Endodermal cell (in vitro differentiated cells): Measurements from ENCODE around the gene SPOCK1. TPM values are rescaled to one million over a fixed set of nuclear protein-coding genes. Genes with fewer than 3 reads are reported as not detected.

Source experiments
- DNase-seq: peaks from one replicate; pipeline ENCODE4 v3.0.0-alpha.2; 2017
- H3K27ac ChIP-seq: 2 replicates; pipeline ENCODE4 v1.5.1; 2013; ENCODE audit warnings: mild to moderate bottlenecking, low read depth, low read length, moderate library complexity
- H3K27me3 ChIP-seq: 2 replicates; pipeline ENCODE4 v1.6.1; 2013; ENCODE audit warnings: mild to moderate bottlenecking, low read length, moderate library complexity; ENCODE audit not compliant: insufficient read depth, control insufficient read depth, poor library complexity, severe bottlenecking
- H3K36me3 ChIP-seq: 2 replicates; pipeline ENCODE4 v1.7.0; 2013; ENCODE audit warnings: mild to moderate bottlenecking, low read length, moderate library complexity; ENCODE audit not compliant: control insufficient read depth, insufficient read depth
- H3K4me1 ChIP-seq: one replicate; pipeline ENCODE4 v1.7.0; 2013; ENCODE audit warnings: low read length; ENCODE audit not compliant: control insufficient read depth, insufficient read depth
- H3K4me3 ChIP-seq: 2 replicates; pipeline ENCODE4 v1.5.1; 2013; ENCODE audit warnings: mild to moderate bottlenecking, low read length, moderate library complexity
- H3K9ac ChIP-seq: 2 replicates; pipeline ENCODE4 v1.6.1; 2013; ENCODE audit warnings: mild to moderate bottlenecking, low read length, moderate library complexity; ENCODE audit not compliant: poor library complexity, severe bottlenecking; ENCODE audit errors: extremely low read depth
- H3K9me3 ChIP-seq: 2 replicates; pipeline ENCODE4 v1.6.1; 2013; ENCODE audit warnings: mild to moderate bottlenecking, low read length, moderate library complexity; ENCODE audit not compliant: control insufficient read depth
- H3K27ac Mint-ChIP-seq: 2 replicates; pipeline ENCODE4 v1.8.0; 2020; ENCODE audit warnings: mixed read lengths
- H3K27me3 Mint-ChIP-seq: 2 replicates; pipeline ENCODE4 v1.8.0; 2021; ENCODE audit warnings: mild to moderate bottlenecking, mixed read lengths; ENCODE audit not compliant: insufficient read depth
- H3K36me3 Mint-ChIP-seq: 2 replicates; pipeline ENCODE4 v1.8.0; 2020; ENCODE audit warnings: low read depth, mixed read lengths
- H3K4me1 Mint-ChIP-seq: 2 replicates; pipeline ENCODE4 v1.8.0; 2020; ENCODE audit warnings: mixed read lengths
- H3K4me3 Mint-ChIP-seq: 2 replicates; pipeline ENCODE4 v1.8.0; 2020; ENCODE audit warnings: mild to moderate bottlenecking, moderate library complexity, mixed read lengths
- H3K9me3 Mint-ChIP-seq: 2 replicates; pipeline ENCODE4 v1.8.0; 2020; ENCODE audit warnings: mild to moderate bottlenecking, mixed read lengths
- WGBS, 2 experiments: methylation state at CpG; one replicate each; pipeline versions ENCODE4 v1.1.5 to v1.1.7; 2013; ENCODE audit warnings: missing lambda C conversion rate in 2 of 2, mixed read lengths in 1 of 2; ENCODE audit not compliant: insufficient coverage in 1 of 2, insufficient read length in 1 of 2; 5-methylcytosine and 5-hydroxymethylcytosine counted together
- total RNA-seq, 2 donors: library from RNA; stranded (reverse); fragmentation: NEBNext Ultra II Directional in 1 of 2; extraction: Animal tissue kit (Norgen Biotek cat#: 25700) in 1 of 2; gene quantifications; 2 replicates in 1 of 2; 3 replicates in 1 of 2; pipeline ENCODE4 v1.2.1, GENCODE V29; 2021
- TF ChIP-seq, protein P1 (sequence below): fragments of 200-600 bp; sonication (generic); conservative IDR thresholded peaks from 2 replicates; pipeline ENCODE4 v1.5.0; 2021; ENCODE audit warnings: antibody characterized with exemption, mild to moderate bottlenecking

The SPOCK1 gene
- total RNA-seq, 2 donors from 2014 or later = 25.8 to 39.8 TPM

DNA sequence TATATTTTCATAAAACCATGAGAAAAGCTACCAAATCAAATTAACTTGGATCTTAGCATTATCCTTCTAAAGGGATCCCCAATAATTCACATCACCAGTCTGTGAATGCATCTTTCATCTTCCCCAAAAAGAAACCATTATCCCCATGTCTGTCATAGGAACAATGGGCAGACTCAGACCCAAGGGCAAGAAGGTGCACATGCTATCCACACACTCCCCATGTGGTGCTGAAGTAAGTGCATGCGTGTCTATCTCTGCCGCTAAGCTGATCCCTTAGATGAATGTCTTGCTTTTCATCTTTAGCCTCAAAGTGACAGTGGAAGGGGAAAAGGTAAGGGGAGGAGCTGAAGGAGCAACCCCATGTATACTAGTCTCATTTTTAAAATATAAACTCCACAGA is 10.2 kb downstream of the SPOCK1 start:
- H3K27me3 ChIP-seq = no peaks in the 10 kb centered on the region
- TF ChIP-seq, protein P1, sequence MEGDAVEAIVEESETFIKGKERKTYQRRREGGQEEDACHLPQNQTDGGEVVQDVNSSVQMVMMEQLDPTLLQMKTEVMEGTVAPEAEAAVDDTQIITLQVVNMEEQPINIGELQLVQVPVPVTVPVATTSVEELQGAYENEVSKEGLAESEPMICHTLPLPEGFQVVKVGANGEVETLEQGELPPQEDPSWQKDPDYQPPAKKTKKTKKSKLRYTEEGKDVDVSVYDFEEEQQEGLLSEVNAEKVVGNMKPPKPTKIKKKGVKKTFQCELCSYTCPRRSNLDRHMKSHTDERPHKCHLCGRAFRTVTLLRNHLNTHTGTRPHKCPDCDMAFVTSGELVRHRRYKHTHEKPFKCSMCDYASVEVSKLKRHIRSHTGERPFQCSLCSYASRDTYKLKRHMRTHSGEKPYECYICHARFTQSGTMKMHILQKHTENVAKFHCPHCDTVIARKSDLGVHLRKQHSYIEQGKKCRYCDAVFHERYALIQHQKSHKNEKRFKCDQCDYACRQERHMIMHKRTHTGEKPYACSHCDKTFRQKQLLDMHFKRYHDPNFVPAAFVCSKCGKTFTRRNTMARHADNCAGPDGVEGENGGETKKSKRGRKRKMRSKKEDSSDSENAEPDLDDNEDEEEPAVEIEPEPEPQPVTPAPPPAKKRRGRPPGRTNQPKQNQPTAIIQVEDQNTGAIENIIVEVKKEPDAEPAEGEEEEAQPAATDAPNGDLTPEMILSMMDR = no peak
- no peaks in the 10 kb centered on the region for H3K4me1 ChIP-seq
- no peak for DNase-seq
- H3K36me3 ChIP-seq = no peaks in the 10 kb centered on the region
- Mint-ChIP-seq H3K27ac (no peak overlapping the region), H3K27me3 (no peaks in the 10 kb centered on the region), H3K4me1 (no peaks in the 10 kb centered on the region), H3K36me3 (no peaks in the 10 kb centered on the region), H3K4me3 (no peak overlapping the region), H3K9me3 (no peaks in the 10 kb centered on the region)
- 83 to 100% methylated on average over 2 of the region's 2 CpGs for WGBS, 2 experiments
- no peak overlapping the region for H3K9ac ChIP-seq
- no peak overlapping the region for H3K4me3 ChIP-seq
- H3K9me3 ChIP-seq = no peaks in the 10 kb centered on the region
- H3K27ac ChIP-seq = no peak overlapping the region

- no peak overlapping the region for H3K4me3 ChIP-seq
- no peaks in the 10 kb centered on the region for H3K9me3 ChIP-seq
- DNase-seq = no peak
- no peak overlapping the region for H3K27ac ChIP-seq
- Mint-ChIP-seq H3K27me3 (no peaks in the 10 kb centered on the region), H3K36me3 (no peaks in the 10 kb centered on the region), H3K4me3 (no peak overlapping the region), H3K4me1 (no peaks in the 10 kb centered on the region), H3K27ac (no peak overlapping the region), H3K9me3 (no peaks in the 10 kb centered on the region)
- no peak overlapping the region for H3K9ac ChIP-seq
- 92 to 98% methylated on average over 6 to 10 of the region's 10 CpGs for whole genome bisulfite sequencing, 2 experiments
- no peaks in the 10 kb centered on the region for H3K36me3 ChIP-seq
- H3K4me1 ChIP-seq = no peaks in the 10 kb centered on the region
- H3K27me3 ChIP-seq = no peaks in the 10 kb centered on the region
- TF ChIP-seq, protein P1 = no peak
Observed at GRCh38 chr5:137488516-137488915, 10.6 kb downstream of the SPOCK1 start.

- Histone ChIP-seq H3K4me3 (no peak overlapping the region), H3K27ac (no peak overlapping the region), H3K36me3 (no peaks in the 10 kb centered on the region), H3K9ac (no peak overlapping the region), H3K9me3 (no peaks in the 10 kb centered on the region), H3K4me1 (no peaks in the 10 kb centered on the region), H3K27me3 (no peaks in the 10 kb centered on the region)
- H3K36me3 Mint-ChIP-seq = no peaks in the 10 kb centered on the region
- TF ChIP-seq, protein P1 = no peak
- no peaks in the 10 kb centered on the region for H3K9me3 Mint-ChIP-seq
- 71 to 100% methylated on average over 1 of the region's 1 CpG for WGBS, 2 experiments
- H3K27ac Mint-ChIP-seq = no peak overlapping the region
- no peaks in the 10 kb centered on the region for H3K4me1 Mint-ChIP-seq
- no peak for DNase-seq
- no peak overlapping the region for H3K4me3 Mint-ChIP-seq
- H3K27me3 Mint-ChIP-seq = no peaks in the 10 kb centered on the region
Observed at GRCh38 chr5:137487600-137487999, 11.5 kb downstream of the SPOCK1 start.
